Fibroblast of lung (primary cell): ENCODE data around the gene BAG5. TPM values are rescaled to one million over a fixed set of nuclear protein-coding genes. Genes with fewer than 3 reads are reported as not detected.

Experiments
- DNase-seq, 2 donors: peaks; one replicate each; pipeline versions ENCODE4 v3.0.0 to v3.0.0-alpha.2; 2010; ENCODE audit warnings: low read depth in 2 of 2
- H2AFZ ChIP-seq: 2 replicates; pipeline ENCODE4 v1.5.1; 2012; ENCODE audit warnings: low read length, control low read depth, inconsistent platforms
- H3K27ac ChIP-seq: 2 replicates; pipeline ENCODE4 v1.5.1; 2011; ENCODE audit warnings: low read length, control low read depth; ENCODE audit not compliant: insufficient read depth
- H3K27me3 ChIP-seq: 2 replicates; pipeline ENCODE4 v1.5.1; 2011; ENCODE audit warnings: mild to moderate bottlenecking, low read length; ENCODE audit not compliant: control insufficient read depth, insufficient read depth
- H3K36me3 ChIP-seq: 2 replicates; pipeline ENCODE4 v1.5.1; 2011; ENCODE audit warnings: low read length; ENCODE audit not compliant: control insufficient read depth, insufficient read depth
- H3K4me1 ChIP-seq: 2 replicates; pipeline ENCODE4 v1.5.1; 2011; ENCODE audit warnings: low read length; ENCODE audit not compliant: control insufficient read depth, insufficient read depth; ENCODE audit errors: extremely low read depth
- H3K4me2 ChIP-seq: 2 replicates; pipeline ENCODE4 v1.5.1; 2011; ENCODE audit warnings: low read length, control low read depth; ENCODE audit not compliant: insufficient read depth; ENCODE audit errors: extremely low read depth
- H3K4me3 ChIP-seq, 4 experiments: fragments of 200-600 bp in 1 of 4; sonication (generic) in 1 of 4; replicated peaks in 1 of 4; 2 replicates each; pipeline ENCODE4 v1.5.1; 2011 to 2016; ENCODE audit warnings: low read length in 4 of 4, low read depth in 3 of 4, mild to moderate bottlenecking in 3 of 4, control low read depth in 2 of 4, inconsistent platforms in 1 of 4, mixed read lengths in 1 of 4; ENCODE audit not compliant: insufficient read depth in 1 of 4; ENCODE audit errors: control extremely low read depth in 1 of 4
- H3K79me2 ChIP-seq: 2 replicates; pipeline ENCODE4 v1.5.1; 2012; ENCODE audit warnings: mild to moderate bottlenecking, low read length, inconsistent platforms; ENCODE audit not compliant: control insufficient read depth, insufficient read depth
- H3K9ac ChIP-seq: 2 replicates; pipeline ENCODE4 v1.5.1; 2011; ENCODE audit warnings: mild to moderate bottlenecking, low read length, control low read depth; ENCODE audit not compliant: insufficient read depth
- H3K9me3 ChIP-seq: 2 replicates; pipeline ENCODE4 v1.5.1; 2012; ENCODE audit warnings: low read depth, low read length; ENCODE audit not compliant: control insufficient read depth, insufficient read depth
- H4K20me1 ChIP-seq: 2 replicates; pipeline ENCODE4 v1.5.1; 2011; ENCODE audit warnings: low read length; ENCODE audit not compliant: control insufficient read depth, insufficient read depth; ENCODE audit errors: extremely low read depth
- CTCF ChIP-seq, 2 donors: IDR thresholded peaks in 1 of 2; conservative IDR thresholded peaks in 1 of 2; 1 replicate in 1 of 2; 2 replicates in 1 of 2; pipeline ENCODE4 v1.5.1; 2011 to 2012; ENCODE audit warnings: low read length in 2 of 2, control low read depth in 1 of 2, inconsistent platforms in 1 of 2, low read depth in 1 of 2, mild to moderate bottlenecking in 1 of 2
- EZH2 ChIP-seq: IDR thresholded peaks from 2 replicates; pipeline ENCODE4 v1.5.1; 2012; ENCODE audit warnings: low read length, control low read depth, mild to moderate bottlenecking; ENCODE audit errors: missing control alignments
- polyA plus RNA-seq, 2 donors: library from polyadenylated mRNA; depleted of rRNA in 1 of 2; stranded (reverse) in 1 of 2; unstranded in 1 of 2; fragments of >200 nt; gene quantifications; 2 replicates each; pipeline ENCODE4 v1.2.1, GENCODE V29; 2011 to 2012; ENCODE audit warnings: missing spikeins in 1 of 2
- total RNA-seq: library from RNA; depleted of rRNA; stranded (reverse); fragments of >200 nt; gene quantifications from 2 replicates; pipeline ENCODE4 v1.2.1, GENCODE V29; 2014

BAG5 gene
- total and polyA plus RNA-seq, 2 donors (not counting 1 experiment from before 2014, with no cell fraction given): 14.9 to 25.8 TPM

GRCh38 chr14:103555559-103556337, 6.7 kb downstream of the BAG5 start:
- Histone ChIP-seq H3K4me3 (no peak overlapping the region), H3K4me1 (peaks cover 31% of the 10 kb centered on the region), H3K79me2 (peaks cover 41% of the 10 kb centered on the region), H3K4me2 (no peak overlapping the region), H2AFZ (no peak overlapping the region), H3K27me3 (no peaks in the 10 kb centered on the region), H4K20me1 (no peaks in the 10 kb centered on the region), H3K36me3 (no peaks in the 10 kb centered on the region), H3K27ac (no peak overlapping the region), H3K9ac (no peak overlapping the region), H3K9me3 (no peaks in the 10 kb centered on the region)
- no peak for DNase-seq
- TF ChIP-seq CTCF (conservative IDR thresholded peaks at IDR 0.05 in 1 of 2, IDR thresholded peaks at IDR 0.05 in 1 of 2; ENCODE audit: low read depth in 1 of 2, low read length in 2 of 2) (no peak), EZH2 (no peak)

- H3K4me1 ChIP-seq: peaks cover 24% of the 10 kb centered on the region
- H2AFZ ChIP-seq: no peak overlapping the region
- H3K9me3 ChIP-seq: no peaks in the 10 kb centered on the region
- H3K9ac ChIP-seq: no peak overlapping the region
- no peaks in the 10 kb centered on the region for H3K27me3 ChIP-seq
- peaks cover 16% of the 10 kb centered on the region for H3K79me2 ChIP-seq
- no peak overlapping the region for H3K4me3 ChIP-seq
- H4K20me1 ChIP-seq: no peaks in the 10 kb centered on the region
- H3K4me2 ChIP-seq: peak overlapping the region; percentile 15
- no peaks in the 10 kb centered on the region for H3K36me3 ChIP-seq
- DNase-seq: no peak
- no peak overlapping the region for H3K27ac ChIP-seq
- TF ChIP-seq CTCF (conservative IDR thresholded peaks at IDR 0.05 in 1 of 2, IDR thresholded peaks at IDR 0.05 in 1 of 2; ENCODE audit: low read depth in 1 of 2, low read length in 2 of 2): no peak
- no peak for TF ChIP-seq EZH2
These were observed 9.6 kb downstream of the BAG5 start for GRCh38 chr14:103552846-103553210.

- H3K4me3 ChIP-seq: no peak overlapping the region
These were observed 10.2 kb downstream of the BAG5 start for GRCh38 chr14:103552011-103552845.

More at GRCh38 chr14:103552011-103552845, 10.2 kb downstream of the BAG5 start:
- Histone ChIP-seq H4K20me1 (no peaks in the 10 kb centered on the region), H3K27ac (peak overlapping the region; percentile 33), H3K79me2 (peaks cover 12% of the 10 kb centered on the region), H3K4me1 (peaks cover 21% of the 10 kb centered on the region), H3K4me2 (peak overlapping the region; percentile 83), H3K9me3 (no peaks in the 10 kb centered on the region), H3K36me3 (no peaks in the 10 kb centered on the region), H3K9ac (no peak overlapping the region), H3K27me3 (no peaks in the 10 kb centered on the region), H2AFZ (no peak overlapping the region)
- TF ChIP-seq CTCF (conservative IDR thresholded peaks at IDR 0.05 in 1 of 2, IDR thresholded peaks at IDR 0.05 in 1 of 2; ENCODE audit: low read depth in 1 of 2, low read length in 2 of 2): no peak
- no peak for TF ChIP-seq EZH2
- peak in 1 of 2 donors; percentile 78 for DNase-seq
